ENCODE results near the gene ZFYVE28.

- TF ChIP-seq CTCF (IDR thresholded peaks at IDR 0.05; ENCODE audit: insufficient read depth, low read length, poor library complexity, severe bottlenecking) (no peak), EZH2phosphoT487 (conservative IDR thresholded peaks at IDR 0.05; ENCODE audit: low read length) (no peak)
These were observed 88.1 kb downstream of the ZFYVE28 start for GRCh38 chr4:2330091-2331042.

All from SU-DHL-6 (cell line).